ENCODE results near the gene GRIP1. TPM values are rescaled to one million over a fixed set of nuclear protein-coding genes. Genes with fewer than 3 reads are reported as not detected.

GRIP1 gene
- total and polyA plus RNA-seq, 2 of the 4 experiments (the other 2 are of a cell fraction) = under 0.01 to 0.07 TPM

GRCh38 chr12:66388517-66388916 is 290.4 kb downstream of the GRIP1 start:
- CTCF ChIA-PET = interaction anchor here (0.6 kb wide), 1 partner anchor 320 kb away, joined by 3 read pairs; no protein-coding TSS in a partner anchor
- no CpG with 5 or more reads among the region's 2 CpGs for WGBS, 2 experiments (ENCODE audit: extremely low coverage in 2 of 2, insufficient read length in 1 of 2)
- no peak overlapping the region for H3K56ac ChIP-seq (ENCODE audit: extremely low read depth, insufficient read depth, low read length)
- intact Hi-C loops (cut with micrococcal nuclease) (no loop called here), dilution Hi-C loops (cut with HindIII; ENCODE audit: low sequenced_read_pairs, unreplicated experiment) (no loop called here), in situ Hi-C loops (cut with MboI; ENCODE audit: low sequenced_read_pairs) (no loop called here)
- no peaks in the 10 kb centered on the region for H3K36me3 ChIP-seq (ENCODE audit: control insufficient read depth, insufficient read depth, low read length)
- H3K4ac ChIP-seq (ENCODE audit: low read depth, low read length) = no peak overlapping the region
- H2BK15ac ChIP-seq (ENCODE audit: low read depth, low read length) = no peak overlapping the region
- H2BK5ac ChIP-seq (ENCODE audit: low read depth, low read length, poor library complexity, severe bottlenecking) = no peak overlapping the region
- no peak overlapping the region for H4K8ac ChIP-seq (ENCODE audit: low read depth in 2 of 2, low read length in 2 of 2)
- H3K23ac ChIP-seq (ENCODE audit: low read depth, low read length) = no peak overlapping the region
- no peaks in the 10 kb centered on the region for H3K9me3 ChIP-seq (ENCODE audit: control insufficient read depth, insufficient read depth, low read length)
- H3K4me1 ChIP-seq (ENCODE audit: control insufficient read depth, insufficient read depth, low read length) = no peaks in the 10 kb centered on the region
- H3K79me1 ChIP-seq (ENCODE audit: low read depth in 1 of 2, low read length in 2 of 2) = no peaks in the 10 kb centered on the region
- H3K9ac ChIP-seq (ENCODE audit: low read depth, low read length) = no peak overlapping the region
- POLR2A ChIA-PET (ENCODE audit: unreplicated experiment) = no interaction called here
- H3K27me3 ChIP-seq (ENCODE audit: control insufficient read depth, insufficient read depth, low read length) = no peaks in the 10 kb centered on the region
- no peaks in the 10 kb centered on the region for H4K20me1 ChIP-seq (ENCODE audit: insufficient read depth, low read length)
- H3K27ac ChIP-seq (ENCODE audit: insufficient read depth, low read length) = no peak overlapping the region
- H3K9me1 ChIP-seq (ENCODE audit: insufficient read depth, low read length) = no peaks in the 10 kb centered on the region
- H2AK9ac ChIP-seq (replicated peaks; ENCODE audit: low read depth, low read length, poor library complexity) = no peak overlapping the region
- no peak overlapping the region for H4K5ac ChIP-seq (ENCODE audit: low read depth, low read length)
- DNase-seq (no peak), ATAC-seq (ENCODE audit: low read depth) (no peak)
- H2AK5ac ChIP-seq (ENCODE audit: low read depth, low read length) = no peak overlapping the region
- no peak overlapping the region for H3K18ac ChIP-seq (ENCODE audit: low read depth, low read length)
- H2BK120ac ChIP-seq (ENCODE audit: low read depth, low read length) = no peak overlapping the region
- H2AFZ ChIP-seq (replicated peaks; ENCODE audit: low read length, poor library complexity) = no peak overlapping the region
- H3K4me2 ChIP-seq (ENCODE audit: low read depth, low read length) = no peak overlapping the region
- BruUV-seq (replicated peaks) = no TSS peak
- H2BK20ac ChIP-seq (ENCODE audit: low read depth, low read length) = no peak overlapping the region
- no peak overlapping the region for H3K4me3 ChIP-seq (ENCODE audit: insufficient read depth, low read depth, low read length)
- H4K91ac ChIP-seq (ENCODE audit: insufficient read depth, low read depth, low read length) = no peak overlapping the region
- H3K14ac ChIP-seq (replicated peaks; ENCODE audit: low read depth, low read length) = no peak overlapping the region
- TF ChIP-seq USF2 (IDR thresholded peaks at IDR 0.05; ENCODE audit: low read depth, low read length) (no peak), ELK1 (IDR thresholded peaks at IDR 0.05; ENCODE audit: borderline replicate concordance, low read depth, low read length) (no peak), BHLHE40 (IDR thresholded peaks at IDR 0.05; ENCODE audit: low read depth, low read length) (no peak), CHD1 (IDR thresholded peaks at IDR 0.05; ENCODE audit: low read depth, low read length) (no peak), POLR2A (IDR thresholded peaks at IDR 0.05; ENCODE audit: low read depth, low read length) (no peak), CTCF (conservative IDR thresholded peaks at IDR 0.05; ENCODE audit: low read depth, low read length) (no peak)
